K562 (cell line): ENCODE results near the gene PHC1. TPM values are rescaled to one million over a fixed set of nuclear protein-coding genes. Genes with fewer than 3 reads are reported as not detected.

ENCODE experiments used
- ATAC-seq: fragments of 200-7000 bp; cut with Tn5 transposase; 3 replicates; pipeline ENCODE4 v1.9.1; 2020; ENCODE audit warnings: moderate library complexity
- BruUV-seq: library from RNA; stranded (reverse); fragments of 400-500 nt; replicated peaks from 2 replicates; lab custom pipeline; 2021; lab: Mats Ljungman, UMichigan
- CTCF ChIA-PET: fragments of 300-600 bp; formaldehyde crosslinking; extraction: SDS; loops from one replicate; lab custom pipeline; 2021; ENCODE audit warnings: low intra/inter-chr PET ratio; lab: Yijun Ruan, JAX
- POLR2A ChIA-PET: fragments of 300-600, 350-650 bp; sonication (Branson Sonifier 250); formaldehyde crosslinking; extraction: SDS; loops from one replicate; lab custom pipeline; 2021; ENCODE audit warnings: antibody characterized with exemption, inconsistent platforms; lab: Yijun Ruan, JAX
- DNase-seq, 4 experiments: peaks; one replicate each; pipeline versions ENCODE4 v3.0.0 to v3.0.0-alpha.2; 2011 to 2018; ENCODE audit warnings: low spot score in 3 of 4, mixed read lengths in 3 of 4; ENCODE audit errors: extremely low read depth in 1 of 4
- FAIRE-seq: peaks from 2 replicates; lab custom pipeline; 2011; peaks lifted over from hg19 to GRCh38; lab: Jason Lieb, UNC
- H2AFZ ChIP-seq: 2 replicates; pipeline ENCODE4 v1.6.0; 2011; ENCODE audit warnings: low read depth, low read length, control low read depth, inconsistent platforms
- H3K27ac ChIP-seq: fragments of 200-600 bp; 3 replicates; pipeline ENCODE4 v1.8.0; 2011; ENCODE audit warnings: low read depth, mild to moderate bottlenecking, control low read depth, inconsistent platforms, low read length, moderate library complexity, mixed read lengths; ENCODE audit errors: extremely low read depth
- H3K27me3 ChIP-seq, 2 experiments: fragments of 300-600 bp in 1 of 2; 2 replicates in 1 of 2; 3 replicates in 1 of 2; pipeline versions ENCODE4 v1.6.0 to v1.8.0; 2011; ENCODE audit warnings: inconsistent platforms in 2 of 2, low read length in 2 of 2, mild to moderate bottlenecking in 1 of 2, mixed read lengths in 1 of 2, moderate library complexity in 1 of 2; ENCODE audit not compliant: control insufficient read depth in 2 of 2, insufficient read depth in 2 of 2
- H3K36me3 ChIP-seq: fragments of 300-600 bp; 3 replicates; pipeline ENCODE4 v1.8.0; 2011; ENCODE audit warnings: mild to moderate bottlenecking, low read length, inconsistent platforms; ENCODE audit not compliant: control insufficient read depth, insufficient read depth
- H3K4me1 ChIP-seq, 2 experiments: fragments of 200-600 bp in 1 of 2; replicated peaks in 1 of 2; 2 replicates in 1 of 2; 3 replicates in 1 of 2; pipeline versions ENCODE4 v1.5.1 to v1.8.0; 2011; ENCODE audit warnings: inconsistent platforms in 2 of 2, low read length in 2 of 2, mild to moderate bottlenecking in 1 of 2, mixed read lengths in 1 of 2, moderate library complexity in 1 of 2; ENCODE audit not compliant: control insufficient read depth in 2 of 2, insufficient read depth in 2 of 2
- H3K4me2 ChIP-seq: 2 replicates; pipeline ENCODE4 v1.6.1; 2011; ENCODE audit warnings: low read length, control low read depth, inconsistent platforms, mixed read lengths; ENCODE audit not compliant: insufficient read depth
- H3K4me3 ChIP-seq: fragments of 200-600 bp; sonication (generic), shearing (Covaris generic); 2 replicates; pipeline ENCODE4 v1.5.1; 2016; ENCODE audit warnings: control low read depth, inconsistent platforms
- H3K79me2 ChIP-seq: fragments of 200-600 bp; 3 replicates; pipeline ENCODE4 v1.8.0; 2011; ENCODE audit warnings: low read length, inconsistent platforms; ENCODE audit not compliant: control insufficient read depth, insufficient read depth
- H3K9ac ChIP-seq, 2 experiments: 2 replicates each; pipeline versions ENCODE4 v1.6.0 to v1.6.1; 2011; ENCODE audit warnings: low read depth in 2 of 2, low read length in 2 of 2, control low read depth in 1 of 2, inconsistent platforms in 1 of 2, mild to moderate bottlenecking in 1 of 2, mixed read lengths in 1 of 2; ENCODE audit not compliant: insufficient read depth in 1 of 2
- H3K9me1 ChIP-seq: one replicate; pipeline ENCODE4 v1.6.0; 2011; ENCODE audit warnings: inconsistent platforms, mild to moderate bottlenecking, low read length, moderate library complexity; ENCODE audit not compliant: control insufficient read depth, insufficient read depth
- H3K9me3 ChIP-seq: replicated peaks from 2 replicates; pipeline ENCODE4 v1.5.1; 2011; ENCODE audit warnings: low read depth, low read length, inconsistent platforms; ENCODE audit not compliant: control insufficient read depth, insufficient read depth
- H4K20me1 ChIP-seq: replicated peaks from 2 replicates; pipeline ENCODE4 v1.6.1; 2011; ENCODE audit warnings: low read length, inconsistent platforms, mixed read lengths; ENCODE audit not compliant: control insufficient read depth, insufficient read depth
- ADNP ChIP-seq: fragments of 200-800 bp; sonication (Bioruptor generic); IDR thresholded peaks from 2 replicates; pipeline ENCODE4 v1.6.1; 2016; ENCODE audit warnings: missing genetic modification characterization, missing compliant biosample characterization
- ARID3B ChIP-seq: fragments of 250-450 bp; sonication (Bioruptor Pico); IDR thresholded peaks from 2 replicates; pipeline ENCODE4 v1.4.0; 2020; ENCODE audit warnings: borderline replicate concordance
- BMI1 ChIP-seq: fragments of 150-350 bp; IDR thresholded peaks from 2 replicates; pipeline ENCODE4 v1.6.1; 2014; ENCODE audit warnings: low read length
- HLTF ChIP-seq: fragments of 450-650 bp; IDR thresholded peaks from 2 replicates; pipeline ENCODE4 v1.6.1; 2016
- MLLT1 ChIP-seq, 2 experiments: fragments of 450-650 bp; IDR thresholded peaks; 2 replicates each; pipeline ENCODE4 v1.6.1; 2016
- RNF2 ChIP-seq: sonication (generic); IDR thresholded peaks from 2 replicates; pipeline ENCODE4 v1.6.1; 2016
- SMARCB1 ChIP-seq: IDR thresholded peaks from 2 replicates; pipeline ENCODE4 v1.6.1; 2011; ENCODE audit warnings: improper control_type of control experiment, low read depth; ENCODE audit not compliant: insufficient read length
- XRCC5 ChIP-seq: fragments of 200-400 bp; formaldehyde crosslinking; IDR thresholded peaks from 2 replicates; pipeline ENCODE4 v1.6.1; 2017; ENCODE audit warnings: low read depth, mild to moderate bottlenecking, low read length
- ZBTB49 ChIP-seq: sonication (generic); formaldehyde crosslinking; IDR thresholded peaks from 2 replicates; pipeline ENCODE4 v1.8.0; 2022; ENCODE audit warnings: missing genetic modification reagents, mild to moderate bottlenecking, borderline replicate concordance
- ZNF398 ChIP-seq: fragments of 250-450 bp; sonication (Bioruptor Pico); IDR thresholded peaks from 2 replicates; pipeline ENCODE4 v1.8.0; 2021; ENCODE audit warnings: moderate library complexity, mild to moderate bottlenecking, inconsistent platforms
- WGBS: fragments of 100-300 bp; shearing (Covaris generic); methylation state at CpG from one replicate; pipeline ENCODE4 v1.1.6; 2016; ENCODE audit warnings: low coverage, mixed read lengths; ENCODE audit not compliant: insufficient coverage; ENCODE audit errors: missing lambda C conversion rate; 5-methylcytosine and 5-hydroxymethylcytosine counted together
- in situ Hi-C: fragments of 300-500 bp; cut with MboI; formaldehyde crosslinking; loops from 4 replicates; pipeline ENCODE4 v1.15.0; 2018; ENCODE audit warnings: inconsistent platforms, mixed read lengths
- intact Hi-C: fragments of 100-400 bp; cut with micrococcal nuclease; formaldehyde crosslinking; loops from 2 replicates; pipeline ENCODE4 v1.14.2; 2022
- polyA plus RNA-seq, 8 experiments: library from polyadenylated mRNA; depleted of rRNA in 4 of 8; stranded (reverse) in 5 of 8; unstranded in 3 of 8; fragments of >200 nt; fragmentation: Nextera tagmentation in 2 of 8; fragmentation: Illumina TruSeq in 1 of 8; extraction: Ambion mirVana in 2 of 8; extraction: Trizol in 1 of 8; gene quantifications; 2 replicates each; pipeline versions ENCODE4 v1.2.1 to v1.2.3, GENCODE V29; 2011 to 2014; ENCODE audit warnings: inconsistent platforms in 1 of 8, missing spikeins in 1 of 8
- total RNA-seq, 7 experiments: library from RNA; depleted of rRNA in 6 of 7; stranded (reverse); fragments of >200 nt in 6 of 7; fragmentation: Illumina TruSeq in 2 of 7; extraction: Trizol in 2 of 7; gene quantifications; 2 replicates each; pipeline versions ENCODE4 v1.2.1 to v1.2.3, GENCODE V29; 2011 to 2021; ENCODE audit warnings: low replicate concordance in 1 of 7

PHC1 gene
- total and polyA plus RNA-seq, 9 of the 15 experiments (the other 6 are each of a cell fraction or from before 2014, with no cell fraction given) = 1.9 to 13.7 (median 6.9) TPM

- no peaks in the 10 kb centered on the region for H4K20me1 ChIP-seq
- FAIRE-seq (no peak), DNase-seq (no peak), ATAC-seq (no peak)
- intact Hi-C loops (no loop called here), in situ Hi-C loops (no loop called here)
- BruUV-seq = no TSS peak
- CTCF ChIA-PET = no interaction called here
- no peak overlapping the region for H3K9ac ChIP-seq
- no peaks in the 10 kb centered on the region; a peak in 1 of 5 replicates for H3K4me1 ChIP-seq
- H3K9me3 ChIP-seq = no peaks in the 10 kb centered on the region
- H3K27me3 ChIP-seq = no peaks in the 10 kb centered on the region
- H3K4me3 ChIP-seq = no peak overlapping the region
- WGBS = 14% methylated on average over 3 of the region's 3 CpGs
- no peaks in the 10 kb centered on the region for H3K79me2 ChIP-seq
- POLR2A ChIA-PET = no interaction called here
- H3K9me1 ChIP-seq = no peaks in the 10 kb centered on the region
- H3K36me3 ChIP-seq = no peaks in the 10 kb centered on the region
- H2AFZ ChIP-seq = no peak overlapping the region
- no peak overlapping the region for H3K4me2 ChIP-seq
- no peak for TF ChIP-seq RNF2
- no peak for TF ChIP-seq MLLT1 (IDR thresholded peaks at IDR 0.05)
- no peak for TF ChIP-seq ZBTB49 (CRISPR knock-in tag)
- no peak for TF ChIP-seq SMARCB1
- no peak for TF ChIP-seq ZNF398 (CRISPR knock-in tag)
- TF ChIP-seq XRCC5 = no peak
- TF ChIP-seq BMI1 = no peak
- no peak for TF ChIP-seq ARID3B
- TF ChIP-seq ADNP = no peak
- TF ChIP-seq HLTF = no peak
- no peak overlapping the region for H3K27ac ChIP-seq
These were observed 65.8 kb downstream of the PHC1 start for GRCh38 chr12:8980137-8980536.
